T-helper 9 cell (primary cell): ENCODE measurements around the gene STXBP6.
"Not testable (repeated sequence)": the region's sequence is repeated elsewhere in the genome, so short reads cannot be mapped to it uniquely, and the experiment has no call there.

Source experiments
- DNase-seq: peaks from one replicate; pipeline ENCODE4 v3.0.0-alpha.2; 2020

Gene STXBP6

DNA sequence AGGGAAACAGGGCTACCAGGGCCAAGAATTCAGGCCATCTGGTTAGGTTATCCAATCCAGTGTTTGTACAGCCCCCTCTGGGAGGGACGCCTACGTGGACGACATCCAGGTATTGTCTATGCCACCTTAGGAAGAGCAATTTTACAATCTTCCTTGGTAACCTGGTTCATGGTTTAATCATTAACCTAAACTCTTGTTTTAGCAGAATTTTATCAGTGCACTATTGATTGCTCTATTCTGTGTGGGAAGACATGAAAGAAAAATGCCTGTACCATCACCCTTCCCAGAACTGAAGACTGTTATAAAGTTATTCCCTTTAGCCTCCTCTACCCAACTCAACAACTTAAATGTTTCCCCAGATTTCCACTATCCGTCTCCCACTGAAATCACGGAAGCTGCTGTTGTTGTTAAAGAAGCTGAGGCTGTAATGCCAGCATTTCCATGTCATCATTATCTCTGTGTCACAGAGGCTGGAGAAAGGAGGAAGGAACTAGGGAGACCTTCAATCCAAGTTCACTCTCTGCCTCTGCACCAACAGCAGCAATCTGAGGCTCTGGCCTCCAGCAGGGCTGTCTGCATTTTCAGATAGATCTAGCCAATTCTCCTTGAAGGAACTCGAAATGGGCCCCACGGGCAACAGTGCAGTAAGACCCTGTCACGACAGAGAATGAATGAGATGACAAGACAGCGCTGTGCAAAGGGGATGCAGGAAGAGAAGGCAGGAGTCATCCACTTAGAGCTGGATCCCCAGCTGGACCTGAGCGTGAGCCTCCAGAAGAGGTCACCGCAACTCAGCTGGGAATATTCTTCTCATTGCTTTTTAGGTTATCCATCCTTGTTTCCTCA is 232.5 kb downstream of the STXBP6 start:
- no peak for DNase-seq

- DNase-seq: no peak
Measured at GRCh38 chr14:24816929-24817211, 233.1 kb downstream of the STXBP6 start.

DNA sequence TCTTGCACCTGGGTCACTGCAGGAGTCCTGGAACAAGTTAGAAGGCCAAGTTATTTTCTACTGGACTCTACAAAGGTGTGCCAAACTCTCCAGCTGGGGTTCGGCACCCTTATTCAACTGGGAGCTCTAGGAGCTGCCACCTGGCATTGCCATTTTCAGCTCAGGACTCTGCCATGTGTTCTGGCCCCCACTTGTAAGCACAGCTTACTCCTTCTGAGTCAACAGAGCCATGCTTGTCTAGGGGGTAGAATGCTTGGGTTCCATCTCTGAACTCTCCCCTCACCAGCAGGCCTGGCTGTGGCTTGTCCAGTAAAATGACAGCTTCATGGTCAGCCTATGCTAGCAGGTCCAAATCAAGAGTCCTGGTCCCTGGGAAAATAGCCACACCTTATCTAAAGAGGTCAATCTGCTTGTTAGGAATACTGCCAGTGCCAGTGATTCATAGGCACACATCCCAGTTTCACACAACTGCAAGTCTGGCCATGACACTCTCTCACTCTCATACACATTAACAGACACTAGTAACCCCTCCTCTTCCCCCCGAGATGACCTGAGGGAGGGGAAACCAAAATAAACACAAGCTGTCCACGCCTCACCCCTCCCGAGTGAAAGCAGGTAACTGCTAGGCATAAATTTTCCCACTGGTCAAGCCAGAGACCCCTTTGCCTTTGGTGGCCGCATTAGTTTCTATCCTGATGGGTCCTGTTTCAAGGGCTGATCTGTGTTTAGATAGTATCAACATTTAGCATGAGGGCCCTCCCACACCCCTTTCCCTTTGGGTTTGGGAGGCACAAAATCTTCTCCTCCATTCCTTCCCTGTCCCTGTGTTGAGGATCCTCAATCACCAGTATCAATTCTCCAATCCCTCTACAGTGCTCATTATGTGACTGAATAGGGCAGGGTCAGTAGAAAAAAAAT is 233.7 kb downstream of the STXBP6 start:
- no peak for DNase-seq

DNA sequence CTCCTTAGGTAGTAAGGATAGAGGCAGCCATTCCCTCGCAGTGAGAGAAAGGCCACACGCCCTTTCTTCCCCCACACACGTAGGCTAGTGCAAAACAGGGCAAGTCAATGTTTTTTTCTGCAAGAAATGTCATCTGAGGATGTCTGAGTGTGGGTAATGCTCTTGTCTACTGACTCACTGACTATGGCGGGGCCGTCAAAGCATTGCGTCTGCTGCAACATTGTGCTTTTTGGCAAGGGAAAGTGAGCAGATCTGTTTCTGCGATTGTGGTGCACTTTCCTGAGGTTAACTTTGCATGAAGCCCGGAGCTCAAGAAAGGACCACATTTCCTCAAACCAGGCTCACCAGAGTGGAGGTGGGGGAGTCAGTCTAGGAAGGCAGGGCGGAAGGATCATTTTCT is 234.4 kb downstream of the STXBP6 start:
- no peak for DNase-seq

DNA sequence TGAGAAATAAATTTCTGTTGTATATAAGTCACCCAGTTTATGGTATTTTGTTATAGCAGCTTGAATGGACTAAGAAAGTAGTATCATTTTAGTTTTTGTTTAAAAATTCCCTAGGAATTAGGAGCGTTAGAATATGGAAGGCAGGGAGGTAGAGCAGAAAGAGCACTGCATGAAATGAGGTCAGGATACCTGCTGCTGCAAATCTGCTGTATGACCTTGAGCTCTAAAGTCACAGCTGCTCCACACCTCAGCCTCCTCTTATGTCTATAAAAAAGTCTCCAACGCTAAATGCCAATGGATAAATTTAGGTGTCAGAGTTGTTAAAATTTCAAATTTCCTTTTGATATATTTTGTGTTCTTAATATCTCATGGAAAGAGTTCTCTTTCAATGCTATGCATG is 235.0 kb downstream of the STXBP6 start:
- DNase-seq: no peak

- no peak for DNase-seq
Measured at GRCh38 chr14:24814346-24814745, 235.6 kb downstream of the STXBP6 start.

- no peak for DNase-seq
Measured at GRCh38 chr14:24813819-24814259, 236.1 kb downstream of the STXBP6 start.

GRCh38 chr14:24813089-24813815 is 236.7 kb downstream of the STXBP6 start:
- no peak for DNase-seq

DNA sequence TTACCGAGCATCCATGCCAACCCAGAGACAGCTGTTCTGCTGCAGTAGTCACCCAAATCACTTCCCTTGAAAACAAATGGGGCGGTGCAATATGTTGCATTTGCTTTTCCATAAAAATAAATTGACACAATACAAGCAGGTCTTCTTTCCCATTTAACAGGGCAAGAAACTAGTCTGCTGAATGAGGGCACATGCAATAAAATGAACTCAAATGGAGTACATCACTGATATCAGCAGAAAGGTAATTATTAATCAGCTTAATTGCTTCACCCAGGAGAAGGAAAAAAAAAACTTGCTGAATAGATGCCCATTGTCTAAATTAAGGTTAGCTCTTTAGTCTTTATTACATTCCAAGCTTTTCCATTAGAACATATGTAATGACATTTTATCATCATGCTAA is 240.8 kb downstream of the STXBP6 start:
- DNase-seq: no peak

DNA sequence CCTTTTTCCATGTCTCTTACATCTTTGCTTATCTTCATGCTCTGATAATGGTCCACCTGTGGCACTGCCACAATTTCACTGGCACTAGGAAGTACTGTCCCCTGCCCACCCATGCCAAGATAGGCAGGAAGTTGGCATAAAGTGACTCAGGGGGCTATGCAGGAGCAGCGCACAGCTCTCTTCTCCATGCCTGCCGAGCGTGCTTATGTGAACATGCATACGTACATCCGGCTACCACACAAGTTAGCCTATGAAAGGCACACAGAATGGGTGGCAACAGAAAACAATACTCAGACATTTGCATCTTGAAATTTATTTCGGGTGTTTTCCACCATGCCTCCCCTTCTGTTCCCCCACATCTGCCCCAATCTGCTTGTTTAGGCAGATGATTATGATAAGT is 241.5 kb downstream of the STXBP6 start:
- no peak for DNase-seq

- DNase-seq: no peak
Measured at GRCh38 chr14:24806061-24806678, 243.8 kb downstream of the STXBP6 start.

GRCh38 chr14:24804552-24805212 is 245.3 kb downstream of the STXBP6 start:
- no peak for DNase-seq

DNA sequence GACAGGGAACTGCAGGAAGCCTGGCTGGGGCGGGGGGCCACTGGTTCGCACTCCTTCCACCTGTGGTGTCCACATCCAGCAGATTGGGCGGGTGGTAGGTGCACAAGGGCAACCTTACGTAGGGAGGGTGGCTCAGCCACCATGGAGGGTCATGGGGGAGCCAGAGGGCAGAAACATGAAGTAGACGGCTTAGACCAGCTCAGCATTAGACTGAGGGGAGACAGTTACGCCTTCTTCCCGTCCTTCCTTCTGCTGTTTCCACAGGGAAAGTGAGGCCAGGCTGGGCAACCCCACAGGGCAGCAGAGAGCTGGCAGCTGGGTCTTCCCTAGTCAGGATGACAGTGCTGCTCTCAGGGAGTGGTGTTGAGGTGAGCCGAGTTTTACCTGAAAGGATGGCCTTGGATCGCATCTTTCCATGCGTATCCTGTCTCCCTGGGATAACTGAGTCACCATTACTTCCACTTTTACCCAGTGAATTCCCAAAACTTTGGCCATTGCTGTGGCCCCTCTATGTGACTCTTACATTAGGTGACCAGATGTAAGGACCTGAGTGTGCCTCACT is 245.9 kb downstream of the STXBP6 start:
- DNase-seq: no peak

GRCh38 chr14:24803426-24803825 is 246.5 kb downstream of the STXBP6 start:
- not testable (repeated sequence) for DNase-seq

DNA sequence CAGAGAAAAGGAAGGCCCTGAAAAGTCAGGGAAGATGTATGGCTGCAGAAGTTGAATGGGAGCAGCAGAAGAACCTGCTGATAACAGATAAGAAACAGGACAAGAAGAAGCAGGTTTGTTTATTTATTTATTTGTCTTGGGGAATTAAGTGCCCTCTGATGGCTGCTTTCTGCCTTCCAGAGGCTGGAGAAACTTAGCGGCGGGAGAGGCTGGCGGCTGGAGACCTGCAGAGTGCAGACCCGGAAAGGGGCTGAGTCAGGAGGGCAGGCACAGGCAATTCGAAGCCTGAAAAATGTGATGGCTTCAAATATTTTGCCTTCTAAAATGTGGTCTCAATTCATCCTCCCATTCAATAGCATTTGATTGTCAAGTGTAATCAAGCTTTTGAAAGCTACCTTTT is 247.7 kb downstream of the STXBP6 start:
- DNase-seq: no peak

- no peak for DNase-seq
Measured at GRCh38 chr14:24801024-24801423, 248.9 kb downstream of the STXBP6 start.

- DNase-seq: no peak
Measured at GRCh38 chr14:24798911-24799462, 251.0 kb downstream of the STXBP6 start.

DNA sequence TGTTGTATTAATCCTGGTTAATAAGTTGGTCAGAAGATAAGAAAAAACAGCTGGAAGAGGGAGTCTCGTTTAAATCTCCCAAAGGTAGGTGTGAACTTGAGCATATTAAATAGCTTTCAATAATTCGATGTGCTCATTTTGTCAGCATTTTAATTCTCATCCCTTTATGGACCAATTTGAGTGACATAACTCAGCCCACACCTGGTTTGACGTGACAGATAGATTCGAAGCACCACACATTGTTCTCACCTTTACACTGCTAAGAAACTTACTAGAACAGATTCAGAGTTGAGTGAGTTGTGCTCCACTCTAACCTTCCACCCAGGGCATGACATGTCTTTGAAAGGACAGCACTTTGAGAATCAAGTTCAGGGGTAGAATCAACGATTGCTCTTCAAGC is 254.5 kb downstream of the STXBP6 start:
- DNase-seq: no peak

GRCh38 chr14:24794644-24795305 is 255.2 kb downstream of the STXBP6 start:
- no peak for DNase-seq

DNA sequence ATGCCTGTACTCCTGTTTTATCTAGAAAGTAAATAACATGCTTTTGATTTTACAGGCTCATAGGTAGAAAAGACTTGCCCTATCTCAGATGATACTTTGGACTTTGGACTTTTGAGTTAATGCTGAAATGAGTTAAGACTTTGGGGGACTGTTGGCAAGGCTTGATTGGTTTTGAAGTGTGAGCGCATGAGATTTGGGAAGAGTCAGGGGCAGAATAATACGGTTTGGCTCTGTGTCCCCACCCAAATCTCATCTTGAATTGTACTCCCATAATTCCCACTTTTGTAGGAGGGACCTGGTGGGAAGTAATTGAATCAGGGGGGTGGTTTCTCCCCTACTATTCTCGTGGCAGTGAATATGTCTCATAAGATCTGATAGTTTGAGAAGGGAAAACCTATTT is 259.8 kb downstream of the STXBP6 start:
- DNase-seq: no peak

DNA sequence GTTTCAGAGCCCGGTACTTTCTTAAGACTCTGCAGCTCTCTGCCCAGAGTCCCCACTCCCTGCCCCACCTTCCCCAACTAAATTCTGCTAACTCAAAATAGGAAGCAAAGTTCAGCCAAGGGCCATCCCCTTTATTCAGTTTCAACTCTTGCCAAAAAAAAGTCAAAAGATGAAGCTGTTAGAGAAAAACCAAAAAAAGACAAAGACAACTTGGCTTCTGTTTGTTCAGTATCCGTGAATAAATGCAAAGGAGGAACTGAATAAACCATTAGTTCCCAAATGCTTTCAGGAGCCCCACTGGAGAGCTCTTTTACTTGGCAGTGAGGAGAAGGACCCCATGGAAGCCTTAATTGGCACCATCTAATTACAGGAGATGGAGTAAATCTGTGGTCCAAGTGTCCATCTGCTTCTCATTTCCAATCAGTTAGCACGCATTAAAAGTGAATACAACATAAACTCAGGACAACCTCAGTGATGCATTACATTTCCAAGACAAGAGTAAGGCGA is 260.5 kb downstream of the STXBP6 start:
- DNase-seq: no peak
